ENCODE data around the gene MEI1.

The MEI1 gene

DNA sequence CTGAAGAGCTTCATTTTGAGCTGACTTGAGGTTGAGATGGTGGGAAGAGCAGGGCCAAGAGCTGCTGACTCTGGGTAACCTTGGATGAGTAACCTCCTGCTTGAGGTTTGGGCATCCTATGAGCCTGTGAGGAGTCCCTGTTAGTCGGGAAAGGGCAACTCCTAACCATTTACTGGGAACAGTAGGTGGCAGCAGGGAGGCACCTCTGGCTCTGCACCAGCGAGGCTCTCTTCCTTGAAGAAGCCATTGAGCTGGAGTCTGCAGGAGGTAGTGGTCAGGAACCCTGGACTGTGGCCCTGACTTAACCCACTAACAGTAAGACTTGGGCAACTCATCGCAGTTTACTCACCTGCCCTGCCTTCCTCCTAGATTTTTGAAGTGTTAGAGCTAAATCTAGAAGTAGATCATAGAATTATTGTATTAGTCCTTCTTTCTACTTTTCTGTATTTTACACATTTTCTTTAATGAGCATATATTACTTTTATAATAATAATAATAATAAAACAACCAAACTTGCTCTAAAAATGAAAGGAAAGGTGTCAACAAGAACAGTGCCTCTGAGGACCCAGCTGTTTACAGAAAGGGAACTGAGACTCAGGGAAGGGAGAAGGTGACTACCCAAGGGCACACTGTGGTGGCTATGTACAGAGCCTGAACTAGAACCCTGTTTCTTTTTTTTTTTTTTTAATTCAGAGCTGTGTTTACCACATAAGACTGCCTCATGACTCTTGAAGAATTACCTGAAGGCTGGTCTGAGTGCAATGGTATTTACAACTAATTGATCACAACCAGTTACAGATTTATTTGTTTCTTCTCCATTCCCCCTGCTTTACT lies 47.5 kb downstream of the MEI1 start:
- Histone ChIP-seq H3K27ac (ENCODE audit: low read depth, low read length) (no peak overlapping the region), H3K9ac (ENCODE audit: low read length) (no peak overlapping the region), H3K27me3 (ENCODE audit: control insufficient read depth in 1 of 2, insufficient read depth in 2 of 2, low read length in 2 of 2) (no peaks in the 10 kb centered on the region), H3K4me1 (ENCODE audit: insufficient read depth, low read length) (no peaks in the 10 kb centered on the region), H3K4me3 (ENCODE audit: low read depth in 1 of 2, low read length in 2 of 2) (no peak overlapping the region), H3K36me3 (ENCODE audit: insufficient read depth, low read length) (no peaks in the 10 kb centered on the region), H3K9me3 (ENCODE audit: low read length) (no peaks in the 10 kb centered on the region)

DNA sequence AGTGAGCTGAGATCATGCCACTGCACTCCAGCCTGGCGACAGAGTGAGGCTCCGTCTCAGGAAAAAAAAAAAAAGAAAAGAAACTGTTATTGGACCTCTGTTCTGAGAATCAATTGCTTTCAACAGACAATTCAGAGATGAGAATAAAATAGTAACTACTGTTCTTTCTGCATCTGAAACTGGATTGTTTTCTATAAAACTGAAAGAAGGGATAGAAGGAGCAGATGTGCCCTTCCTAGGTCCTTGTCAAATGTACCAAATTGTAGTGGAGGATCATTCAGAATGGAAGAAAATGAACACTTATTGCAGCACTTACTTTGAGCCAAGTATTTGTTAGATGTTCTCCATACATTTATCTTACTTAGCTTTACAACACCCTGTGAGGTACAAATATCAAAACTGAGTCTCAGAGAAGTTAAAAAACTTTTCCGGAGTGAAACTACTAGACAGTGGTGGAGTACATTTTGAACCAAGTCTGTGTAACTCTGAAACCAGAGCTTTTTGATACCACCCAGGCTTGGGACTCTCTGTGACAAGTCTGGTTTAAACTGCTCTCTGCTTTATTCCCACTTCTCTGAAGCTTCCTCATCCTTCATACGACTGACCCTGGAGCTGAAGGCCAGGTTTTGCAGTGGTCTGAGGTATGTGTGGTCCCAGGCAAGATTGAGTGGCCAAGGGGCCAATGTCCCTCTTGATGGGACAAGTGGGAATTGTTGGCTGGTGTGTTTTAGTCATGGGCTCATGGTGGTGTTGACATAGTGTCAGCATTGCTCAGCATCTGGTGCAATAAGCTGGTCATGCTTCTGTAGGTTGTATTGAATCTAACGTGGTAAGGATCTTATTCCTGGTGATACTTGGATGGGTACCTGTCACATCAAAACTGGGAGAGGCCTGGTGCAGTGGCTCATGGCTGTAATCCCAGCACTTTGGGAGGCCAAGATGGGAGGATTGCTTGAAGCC lies 53.0 kb downstream of the MEI1 start:
- no peaks in the 10 kb centered on the region for H3K36me3 ChIP-seq (ENCODE audit: insufficient read depth, low read length)
- H3K27ac ChIP-seq (ENCODE audit: low read depth, low read length): no peak overlapping the region
- no peaks in the 10 kb centered on the region for H3K9me3 ChIP-seq (ENCODE audit: low read length)
- H3K27me3 ChIP-seq (ENCODE audit: control insufficient read depth in 1 of 2, insufficient read depth in 2 of 2, low read length in 2 of 2): no peaks in the 10 kb centered on the region
- H3K9ac ChIP-seq (ENCODE audit: low read length): no peak overlapping the region
- H3K4me3 ChIP-seq (ENCODE audit: low read depth in 1 of 2, low read length in 2 of 2): no peak overlapping the region
- H3K4me1 ChIP-seq (ENCODE audit: insufficient read depth, low read length): no peaks in the 10 kb centered on the region

DNA sequence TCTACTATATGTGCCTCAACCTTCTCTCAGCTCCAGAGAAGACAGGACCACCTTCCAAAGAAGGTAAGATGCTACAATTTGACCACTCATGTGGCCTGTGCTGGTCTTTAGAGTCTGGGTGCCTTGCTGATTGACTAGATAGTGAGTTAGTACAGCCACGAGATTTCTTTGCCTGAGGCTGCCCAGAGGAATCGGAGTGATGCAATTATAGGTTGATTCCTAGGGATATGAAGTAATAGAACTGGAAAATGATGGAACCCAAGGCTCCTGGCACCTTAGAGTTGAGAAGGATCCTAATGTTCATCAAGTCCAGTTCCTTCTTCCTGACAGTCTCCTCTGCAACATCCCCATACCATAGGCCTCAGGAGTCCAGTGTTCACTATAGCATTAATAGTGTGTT lies 54.7 kb downstream of the MEI1 start:
- no peak overlapping the region for H3K27ac ChIP-seq (ENCODE audit: low read depth, low read length)
- no peaks in the 10 kb centered on the region for H3K36me3 ChIP-seq (ENCODE audit: insufficient read depth, low read length)
- H3K27me3 ChIP-seq (ENCODE audit: control insufficient read depth in 1 of 2, insufficient read depth in 2 of 2, low read length in 2 of 2): no peaks in the 10 kb centered on the region
- no peaks in the 10 kb centered on the region for H3K4me1 ChIP-seq (ENCODE audit: insufficient read depth, low read length)
- no peak overlapping the region for H3K9ac ChIP-seq (ENCODE audit: low read length)
- no peak overlapping the region for H3K4me3 ChIP-seq (ENCODE audit: low read depth in 1 of 2, low read length in 2 of 2)
- no peaks in the 10 kb centered on the region for H3K9me3 ChIP-seq (ENCODE audit: low read length)

DNA sequence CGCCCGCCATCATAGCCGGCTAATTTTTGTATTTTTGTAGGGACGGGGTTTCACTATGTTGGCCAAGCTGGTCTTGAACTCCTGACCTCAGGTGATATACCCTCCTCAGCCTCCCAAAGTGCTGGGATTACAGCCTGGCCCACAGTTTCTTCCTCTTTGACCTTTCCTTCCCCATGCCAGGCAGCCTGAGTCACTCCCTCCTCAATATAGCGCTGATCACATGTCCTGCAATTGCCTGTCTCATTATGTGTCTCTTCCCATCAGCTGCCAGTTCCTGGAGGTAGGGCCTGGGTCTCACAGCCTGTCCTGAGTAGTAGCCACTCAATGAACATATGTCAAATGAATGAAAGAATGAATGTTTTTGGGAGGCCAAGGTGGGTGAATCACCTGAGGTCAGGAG lies 58.2 kb downstream of the MEI1 start:
- Histone ChIP-seq H3K36me3 (ENCODE audit: insufficient read depth, low read length) (no peaks in the 10 kb centered on the region), H3K4me3 (ENCODE audit: low read depth in 1 of 2, low read length in 2 of 2) (no peak overlapping the region), H3K9ac (ENCODE audit: low read length) (no peak overlapping the region), H3K27me3 (ENCODE audit: control insufficient read depth in 1 of 2, insufficient read depth in 2 of 2, low read length in 2 of 2) (no peaks in the 10 kb centered on the region), H3K9me3 (ENCODE audit: low read length) (no peaks in the 10 kb centered on the region), H3K27ac (ENCODE audit: low read depth, low read length) (no peak overlapping the region), H3K4me1 (ENCODE audit: insufficient read depth, low read length) (no peaks in the 10 kb centered on the region)

DNA sequence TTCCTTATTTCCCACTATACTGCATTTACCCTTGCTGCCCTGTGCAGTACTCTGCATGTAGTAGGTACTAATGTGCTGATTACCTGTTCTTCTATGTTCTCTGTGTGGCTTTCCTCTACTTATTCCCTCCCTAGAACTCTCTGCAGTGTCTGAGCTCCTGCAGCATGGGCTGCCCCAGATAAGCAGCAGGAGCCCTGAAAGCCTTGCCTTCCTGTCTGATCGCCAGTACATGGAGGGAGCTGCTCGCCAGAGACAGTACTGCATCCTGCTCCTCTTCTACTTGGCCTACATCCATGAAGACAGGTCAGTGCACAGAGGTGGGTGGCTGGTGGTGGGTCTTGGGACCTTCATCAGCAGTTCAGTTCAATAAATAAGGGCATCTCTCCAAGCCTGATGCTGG lies 58.9 kb downstream of the MEI1 start:
- Histone ChIP-seq H3K9me3 (ENCODE audit: low read length) (no peaks in the 10 kb centered on the region), H3K27me3 (ENCODE audit: control insufficient read depth in 1 of 2, insufficient read depth in 2 of 2, low read length in 2 of 2) (no peaks in the 10 kb centered on the region), H3K36me3 (ENCODE audit: insufficient read depth, low read length) (no peaks in the 10 kb centered on the region), H3K4me1 (ENCODE audit: insufficient read depth, low read length) (no peaks in the 10 kb centered on the region), H3K27ac (ENCODE audit: low read depth, low read length) (no peak overlapping the region), H3K9ac (ENCODE audit: low read length) (no peak overlapping the region), H3K4me3 (ENCODE audit: low read depth in 1 of 2, low read length in 2 of 2) (no peak overlapping the region)

DNA sequence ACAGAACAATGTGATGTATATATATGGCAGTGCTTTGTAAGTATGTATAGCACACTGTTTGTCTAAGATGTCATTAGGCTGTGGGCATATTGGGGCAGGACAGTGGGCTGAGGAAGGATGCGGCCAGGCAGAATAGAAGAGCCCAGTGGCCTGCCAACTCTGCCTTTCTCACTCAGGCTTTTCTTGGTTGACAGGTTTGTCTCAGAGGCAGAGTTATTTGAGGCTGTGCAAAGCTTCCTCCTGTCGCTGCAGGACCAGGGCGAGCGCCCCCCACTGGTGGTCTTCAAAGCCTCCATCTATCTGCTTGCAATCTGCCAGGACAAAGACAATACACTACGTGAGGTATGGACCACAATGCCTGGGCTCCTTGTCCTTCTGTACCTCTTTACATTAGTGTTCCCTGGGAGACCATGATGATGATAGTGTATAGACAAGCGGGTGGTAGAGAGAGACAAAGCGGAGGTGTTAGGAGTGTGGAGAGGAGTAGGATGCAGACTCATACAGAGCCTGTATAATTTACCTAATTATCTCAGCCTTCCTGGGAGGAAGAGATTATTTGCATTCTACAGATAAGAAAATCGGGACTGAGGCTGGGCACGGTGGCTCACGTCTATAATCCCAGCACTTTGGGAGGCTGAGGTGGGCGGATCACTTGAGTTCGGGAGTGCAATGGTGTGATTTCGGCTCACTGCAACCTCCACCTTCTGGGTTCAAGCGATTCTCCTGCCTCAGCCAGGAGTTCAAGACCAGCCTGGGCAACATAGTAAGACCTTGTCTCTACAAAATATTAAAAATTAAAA lies 63.9 kb downstream of the MEI1 start:
- no peak overlapping the region for H3K4me3 ChIP-seq (ENCODE audit: low read depth in 1 of 2, low read length in 2 of 2)
- no peak overlapping the region for H3K9ac ChIP-seq (ENCODE audit: low read length)
- H3K4me1 ChIP-seq (ENCODE audit: insufficient read depth, low read length): no peaks in the 10 kb centered on the region
- no peaks in the 10 kb centered on the region for H3K36me3 ChIP-seq (ENCODE audit: insufficient read depth, low read length)
- no peaks in the 10 kb centered on the region for H3K27me3 ChIP-seq (ENCODE audit: control insufficient read depth in 1 of 2, insufficient read depth in 2 of 2, low read length in 2 of 2)
- H3K9me3 ChIP-seq (ENCODE audit: low read length): no peaks in the 10 kb centered on the region
- H3K27ac ChIP-seq (ENCODE audit: low read depth, low read length): no peak overlapping the region

DNA sequence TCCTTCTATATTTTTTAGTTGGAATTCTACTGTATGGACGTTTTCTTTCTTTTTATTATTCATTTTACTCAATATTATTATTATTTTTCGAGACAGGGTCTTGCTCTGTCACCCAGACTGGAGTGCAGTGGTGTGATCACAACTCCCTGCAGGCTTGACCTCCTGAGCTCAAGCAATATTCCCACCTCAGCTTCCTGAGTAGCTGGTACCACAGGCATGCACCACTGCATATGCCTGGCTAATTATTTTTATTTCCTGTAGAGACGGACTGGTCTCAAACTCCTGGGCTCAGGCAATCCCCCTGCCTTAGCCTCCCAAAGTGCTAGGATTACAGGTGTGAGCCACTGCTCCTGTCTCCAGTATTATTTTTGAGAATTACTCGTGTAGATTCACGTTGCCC lies 67.2 kb downstream of the MEI1 start:
- no peak overlapping the region for H3K4me3 ChIP-seq (ENCODE audit: low read depth in 1 of 2, low read length in 2 of 2)
- no peaks in the 10 kb centered on the region for H3K9me3 ChIP-seq (ENCODE audit: low read length)
- H3K27me3 ChIP-seq (ENCODE audit: control insufficient read depth in 1 of 2, insufficient read depth in 2 of 2, low read length in 2 of 2): no peaks in the 10 kb centered on the region
- no peaks in the 10 kb centered on the region for H3K36me3 ChIP-seq (ENCODE audit: insufficient read depth, low read length)
- no peaks in the 10 kb centered on the region for H3K4me1 ChIP-seq (ENCODE audit: insufficient read depth, low read length)
- H3K27ac ChIP-seq (ENCODE audit: low read depth, low read length): no peak overlapping the region
- no peak overlapping the region for H3K9ac ChIP-seq (ENCODE audit: low read length)

DNA sequence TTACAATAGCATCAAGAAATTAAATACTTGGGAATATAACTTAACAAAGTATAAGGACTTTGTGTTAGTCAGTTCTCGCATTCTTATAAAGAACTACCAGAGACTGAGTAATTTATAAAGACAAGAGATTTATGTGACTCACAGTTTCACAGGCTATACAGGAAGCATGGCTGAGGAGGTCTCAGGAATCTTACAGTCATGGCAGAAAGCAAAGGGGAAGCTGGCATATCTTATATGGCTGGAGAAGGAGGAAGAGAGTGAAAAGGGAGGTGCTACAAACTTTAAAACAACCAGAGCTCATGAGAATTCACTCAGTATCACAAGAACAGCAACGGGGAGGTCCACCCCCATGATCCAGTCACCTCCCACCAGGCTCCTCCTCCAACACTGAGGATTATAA lies 69.1 kb downstream of the MEI1 start:
- Histone ChIP-seq H3K4me1 (ENCODE audit: insufficient read depth, low read length) (no peaks in the 10 kb centered on the region), H3K27ac (ENCODE audit: low read depth, low read length) (no peak overlapping the region), H3K27me3 (ENCODE audit: control insufficient read depth in 1 of 2, insufficient read depth in 2 of 2, low read length in 2 of 2) (no peaks in the 10 kb centered on the region)

DNA sequence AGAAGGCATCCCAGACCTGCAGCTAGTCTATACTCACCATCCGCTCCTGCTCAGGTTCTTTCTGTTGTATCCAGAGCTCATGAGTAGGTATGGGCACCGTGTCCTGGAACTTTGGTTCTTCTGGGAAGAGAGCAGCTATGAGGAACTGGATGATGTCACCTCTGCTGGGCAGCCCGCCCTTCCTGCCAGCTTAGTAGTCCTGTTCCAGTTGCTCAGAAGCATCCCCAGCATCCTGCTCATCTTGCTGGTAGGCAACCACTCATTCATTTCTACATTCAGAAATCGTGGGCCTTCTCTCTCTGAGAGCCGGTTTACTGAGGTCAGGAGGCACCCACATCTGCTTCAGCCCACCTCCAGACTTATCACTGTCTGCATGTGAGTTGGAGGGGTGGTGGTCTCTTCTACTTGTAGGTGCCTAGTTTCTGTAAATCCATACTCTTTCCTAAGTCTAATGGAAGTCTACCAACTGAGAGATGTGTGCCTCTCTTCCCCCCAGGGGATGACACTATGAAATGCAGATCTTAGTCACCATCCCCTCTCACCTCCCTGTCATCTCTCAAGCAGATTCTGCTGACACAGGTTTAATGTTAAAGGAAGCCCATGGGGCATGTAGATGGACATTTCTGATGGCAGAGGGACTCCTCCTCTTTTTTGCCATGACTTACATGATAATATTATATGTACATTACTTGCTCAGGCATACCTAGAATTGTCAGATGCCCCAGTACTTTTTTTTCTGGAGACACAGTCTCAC lies 71.6 kb downstream of the MEI1 start:
- no peaks in the 10 kb centered on the region for H3K4me1 ChIP-seq (ENCODE audit: insufficient read depth, low read length)
- no peak overlapping the region for H3K27ac ChIP-seq (ENCODE audit: low read depth, low read length)
- H3K27me3 ChIP-seq (ENCODE audit: control insufficient read depth in 1 of 2, insufficient read depth in 2 of 2, low read length in 2 of 2): no peaks in the 10 kb centered on the region
- no peak overlapping the region for H3K4me3 ChIP-seq (ENCODE audit: low read depth in 1 of 2, low read length in 2 of 2)
- no peaks in the 10 kb centered on the region for H3K36me3 ChIP-seq (ENCODE audit: insufficient read depth, low read length)
- no peaks in the 10 kb centered on the region for H3K9me3 ChIP-seq (ENCODE audit: low read length)
- H3K9ac ChIP-seq (ENCODE audit: low read length): no peak overlapping the region

More for the DNA sequence above, 69.1 kb downstream of the MEI1 start:
- no peaks in the 10 kb centered on the region for H3K36me3 ChIP-seq (ENCODE audit: insufficient read depth, low read length)
- no peak overlapping the region for H3K9ac ChIP-seq (ENCODE audit: low read length)
- no peaks in the 10 kb centered on the region for H3K9me3 ChIP-seq (ENCODE audit: low read length)
- H3K4me3 ChIP-seq (ENCODE audit: low read depth in 1 of 2, low read length in 2 of 2): no peak overlapping the region

DNA sequence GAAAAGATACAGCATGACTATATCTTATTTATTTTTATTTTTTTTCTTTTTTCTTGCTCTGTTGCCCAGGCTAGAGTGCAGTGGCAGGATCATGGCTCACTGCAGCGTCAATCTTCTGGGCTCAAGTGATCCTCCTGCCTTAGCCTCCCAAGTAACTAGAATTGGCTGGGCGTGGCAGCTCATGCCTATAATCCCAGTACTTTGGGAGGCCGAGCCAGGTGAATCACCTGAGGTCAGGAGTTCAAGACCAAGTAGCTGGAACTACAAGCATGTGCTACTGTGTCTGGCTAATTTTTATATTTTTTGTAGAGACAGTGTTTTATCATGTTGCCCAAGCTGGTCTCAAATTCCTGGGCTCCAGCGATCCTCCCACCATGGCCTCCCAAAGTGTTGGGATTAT lies 72.9 kb downstream of the MEI1 start:
- H3K36me3 ChIP-seq (ENCODE audit: insufficient read depth, low read length): no peaks in the 10 kb centered on the region
- H3K9me3 ChIP-seq (ENCODE audit: low read length): no peaks in the 10 kb centered on the region
- no peak overlapping the region for H3K27ac ChIP-seq (ENCODE audit: low read depth, low read length)
- H3K4me1 ChIP-seq (ENCODE audit: insufficient read depth, low read length): no peaks in the 10 kb centered on the region
- no peak overlapping the region for H3K9ac ChIP-seq (ENCODE audit: low read length)
- no peaks in the 10 kb centered on the region for H3K27me3 ChIP-seq (ENCODE audit: control insufficient read depth in 1 of 2, insufficient read depth in 2 of 2, low read length in 2 of 2)
- no peak overlapping the region for H3K4me3 ChIP-seq (ENCODE audit: low read depth in 1 of 2, low read length in 2 of 2)
